CD4-positive, alpha-beta T cell treated with Interleukin-15 for 1 hour (primary cell): ENCODE measurements around the gene PLA2G4B.

Experiments used
- DNase-seq: peaks from one replicate; pipeline ENCODE4 v3.0.0-alpha.2; 2020

The PLA2G4B gene, protein sequence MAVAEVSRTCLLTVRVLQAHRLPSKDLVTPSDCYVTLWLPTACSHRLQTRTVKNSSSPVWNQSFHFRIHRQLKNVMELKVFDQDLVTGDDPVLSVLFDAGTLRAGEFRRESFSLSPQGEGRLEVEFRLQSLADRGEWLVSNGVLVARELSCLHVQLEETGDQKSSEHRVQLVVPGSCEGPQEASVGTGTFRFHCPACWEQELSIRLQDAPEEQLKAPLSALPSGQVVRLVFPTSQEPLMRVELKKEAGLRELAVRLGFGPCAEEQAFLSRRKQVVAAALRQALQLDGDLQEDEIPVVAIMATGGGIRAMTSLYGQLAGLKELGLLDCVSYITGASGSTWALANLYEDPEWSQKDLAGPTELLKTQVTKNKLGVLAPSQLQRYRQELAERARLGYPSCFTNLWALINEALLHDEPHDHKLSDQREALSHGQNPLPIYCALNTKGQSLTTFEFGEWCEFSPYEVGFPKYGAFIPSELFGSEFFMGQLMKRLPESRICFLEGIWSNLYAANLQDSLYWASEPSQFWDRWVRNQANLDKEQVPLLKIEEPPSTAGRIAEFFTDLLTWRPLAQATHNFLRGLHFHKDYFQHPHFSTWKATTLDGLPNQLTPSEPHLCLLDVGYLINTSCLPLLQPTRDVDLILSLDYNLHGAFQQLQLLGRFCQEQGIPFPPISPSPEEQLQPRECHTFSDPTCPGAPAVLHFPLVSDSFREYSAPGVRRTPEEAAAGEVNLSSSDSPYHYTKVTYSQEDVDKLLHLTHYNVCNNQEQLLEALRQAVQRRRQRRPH

DNA sequence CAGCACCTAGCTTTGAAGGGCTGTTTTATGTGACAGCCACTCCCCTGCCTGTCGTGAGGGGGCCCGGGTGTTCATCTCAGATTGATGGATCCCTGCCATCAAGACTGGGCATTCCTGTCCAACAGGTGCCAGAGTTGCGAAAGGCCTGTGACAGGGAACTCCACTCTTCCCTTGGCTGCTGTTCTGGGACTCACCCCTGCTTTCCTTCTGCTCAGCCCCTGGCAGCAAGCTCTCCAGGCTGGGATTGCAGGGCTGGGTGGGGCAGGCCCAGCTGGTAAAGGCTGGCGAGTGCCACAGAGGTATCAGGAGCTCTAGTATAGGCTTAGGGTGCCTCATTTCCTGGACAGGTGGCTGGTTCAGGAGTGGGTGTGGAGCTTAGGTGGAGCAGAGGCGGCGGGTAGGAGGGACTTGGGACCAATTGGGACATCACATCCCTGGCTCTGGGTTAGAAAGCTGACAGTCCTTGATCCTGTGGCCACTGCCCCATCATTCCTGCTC is at the start of gene PLA2G4B:
Gene PLA2G4B, plus strand, starts transcription at position 448 of the 498 bp plus-strand sequence. CDS start 67 bp downstream, outside the sequence.
- no peak for DNase-seq

DNA sequence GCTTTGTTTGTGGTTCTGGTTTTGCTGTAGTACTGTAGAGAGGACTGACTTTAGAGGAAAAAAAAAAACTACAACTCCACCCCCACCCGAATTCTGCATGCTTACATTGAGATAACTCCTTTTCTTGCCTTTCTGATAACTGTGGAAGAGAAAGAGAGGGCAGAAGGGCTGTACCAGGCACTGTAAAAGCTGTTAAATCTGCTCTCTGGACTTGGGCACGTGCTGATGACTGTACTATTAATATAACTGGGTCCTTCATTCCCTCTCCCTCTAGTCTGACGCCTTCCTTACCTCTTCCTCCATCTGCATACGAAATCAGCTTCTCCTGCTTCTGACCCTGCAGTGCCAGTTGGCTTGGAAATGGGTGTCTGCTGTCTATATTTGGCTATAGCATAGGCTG is 49.4 kb upstream of the PLA2G4B start:
- DNase-seq = no peak

DNA sequence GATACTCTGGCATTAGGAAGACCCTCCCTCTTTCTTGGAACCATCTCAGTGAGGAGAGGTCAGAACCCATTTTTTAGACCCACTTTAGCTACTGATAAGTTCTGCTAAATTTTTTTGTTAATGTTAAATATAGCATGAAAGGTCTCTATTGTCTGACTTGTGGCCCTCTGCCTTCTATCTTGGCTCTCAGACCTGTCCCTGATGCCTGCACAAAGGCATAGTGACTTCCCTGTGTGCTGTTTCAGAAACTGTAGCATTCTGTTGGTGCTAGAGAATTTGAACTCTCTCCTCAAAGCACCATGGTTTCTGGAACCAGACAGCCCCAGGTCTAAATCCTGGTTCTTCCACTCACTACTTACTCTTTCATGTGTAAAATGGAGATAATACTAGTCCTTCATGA is 49.0 kb upstream of the PLA2G4B start:
- no peak for DNase-seq

DNA sequence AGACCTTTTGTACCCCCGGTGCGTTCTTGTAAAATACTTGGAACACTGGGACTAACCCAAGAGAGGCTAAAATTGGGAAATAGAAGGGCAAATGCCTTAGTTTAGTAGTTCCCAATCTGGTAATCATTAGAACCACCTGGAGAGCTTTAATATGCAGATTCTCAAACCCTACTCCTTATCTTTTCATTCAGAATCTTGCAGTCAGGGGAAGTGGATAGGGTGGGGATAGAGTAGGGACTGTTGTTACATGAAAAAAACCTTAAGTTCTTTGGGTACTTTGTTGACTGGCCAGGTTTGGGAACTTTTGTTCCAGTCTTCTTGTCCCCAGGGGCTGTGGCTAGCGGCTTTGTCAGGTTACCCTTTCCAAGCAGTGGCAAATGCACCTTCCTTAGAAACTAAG is 48.5 kb upstream of the PLA2G4B start:
- DNase-seq = no peak

DNA sequence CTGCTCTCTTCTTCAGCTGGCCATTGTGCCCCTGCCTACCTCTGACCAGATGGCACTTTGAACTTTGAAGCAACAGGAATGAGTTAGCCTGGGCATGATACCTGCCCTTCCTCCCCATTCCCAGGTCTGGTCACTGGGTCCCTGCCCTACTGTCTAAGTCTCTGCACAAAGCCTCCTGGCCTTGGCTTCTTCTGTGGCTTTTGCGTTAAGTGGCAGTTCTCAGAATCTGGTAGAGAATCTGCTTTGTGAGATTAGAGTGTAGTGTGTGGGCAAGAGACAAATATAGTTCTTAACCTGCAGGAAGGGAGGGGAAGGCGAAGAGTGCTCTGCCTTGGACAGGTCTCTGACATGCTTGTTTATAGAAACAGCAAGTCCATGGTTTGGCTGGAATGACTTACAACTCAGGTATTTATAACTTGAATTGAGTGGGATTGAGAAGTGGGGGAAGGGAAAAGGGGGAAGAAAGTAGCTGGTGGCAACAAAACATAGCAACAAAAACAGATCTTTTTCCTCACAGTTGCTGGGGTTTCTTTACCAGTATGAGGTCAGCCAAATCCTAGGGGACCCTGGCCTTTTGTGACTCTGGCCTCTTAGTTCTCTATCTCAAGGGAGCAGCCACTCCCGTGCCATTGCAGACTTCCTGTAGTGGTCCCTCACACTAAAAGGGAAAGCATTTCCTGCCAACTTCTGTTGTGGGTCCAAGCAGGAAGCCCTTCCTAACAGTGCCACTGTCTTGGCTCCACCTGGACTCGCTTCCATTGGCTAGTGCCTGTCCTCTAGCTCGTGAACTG is 47.7 kb upstream of the PLA2G4B start:
- DNase-seq = no peak

DNA sequence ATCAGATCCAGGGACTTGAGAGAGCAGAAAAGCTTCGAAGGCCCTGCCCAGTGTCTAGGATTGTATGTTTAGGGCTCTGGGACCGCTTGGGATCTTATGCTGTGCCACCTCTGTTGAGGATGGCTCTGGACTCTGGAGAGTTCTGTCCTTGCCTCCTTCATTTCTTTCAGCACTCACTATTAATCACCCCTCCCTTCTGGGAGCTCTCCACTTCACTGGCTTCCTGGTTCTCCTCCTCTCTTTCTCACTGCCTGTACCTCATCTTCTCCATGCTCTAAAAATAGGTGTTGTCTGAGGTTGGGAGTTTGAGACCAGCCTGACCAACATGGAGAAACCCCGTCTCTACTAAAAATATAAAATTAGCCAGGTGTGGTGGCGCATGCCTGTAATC is 47.1 kb upstream of the PLA2G4B start:
- DNase-seq = no peak

DNA sequence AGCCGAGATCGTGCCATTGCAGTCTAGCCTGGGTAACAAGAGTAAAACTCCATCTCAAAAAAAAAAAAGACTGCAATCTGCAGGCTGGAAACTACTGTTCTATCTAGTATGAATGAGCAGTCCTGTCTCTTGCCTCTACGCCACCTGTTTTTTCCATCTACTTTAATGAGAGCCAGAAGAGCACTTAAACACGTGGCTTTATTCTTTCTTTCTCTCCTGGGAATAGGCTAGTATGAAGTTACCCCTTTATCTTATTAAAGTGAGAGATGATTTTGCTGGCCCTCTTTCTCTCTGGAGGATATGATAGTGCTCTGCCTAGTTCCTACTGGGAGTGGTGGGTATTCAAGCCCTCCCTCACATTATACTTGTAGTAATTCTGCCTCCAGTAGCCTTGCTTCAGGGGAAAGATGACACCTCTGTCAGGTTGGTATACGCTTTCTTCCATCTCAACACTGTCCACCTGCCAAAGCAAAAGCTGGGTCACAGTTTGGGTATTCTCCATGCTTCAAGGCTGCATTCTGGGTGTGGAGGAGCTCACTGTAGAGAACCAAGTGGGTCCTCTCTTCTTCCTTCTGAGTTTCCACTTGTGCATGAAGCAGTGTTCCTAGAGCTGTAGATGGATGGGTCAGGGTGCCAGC is 46.5 kb upstream of the PLA2G4B start:
- no peak for DNase-seq

DNA sequence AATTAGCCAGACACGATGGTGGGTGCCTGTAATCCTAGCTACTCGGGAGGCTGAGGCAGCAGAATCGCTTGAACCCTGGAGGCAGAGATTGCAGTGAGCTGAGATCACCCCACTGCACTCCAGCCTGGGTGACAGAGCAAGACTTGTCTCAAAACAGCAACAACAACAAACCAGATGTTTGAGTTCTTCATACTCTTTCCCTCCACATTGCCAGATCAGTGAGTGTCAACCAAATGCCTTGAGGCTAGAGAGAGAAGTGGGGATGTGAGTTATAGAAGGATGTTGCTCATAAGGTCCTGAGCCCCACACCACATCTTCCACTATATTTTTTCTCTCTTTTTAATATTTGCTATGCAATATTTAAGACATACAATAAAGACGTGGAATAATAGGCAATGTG is 44.6 kb upstream of the PLA2G4B start:
- no peak for DNase-seq

DNA sequence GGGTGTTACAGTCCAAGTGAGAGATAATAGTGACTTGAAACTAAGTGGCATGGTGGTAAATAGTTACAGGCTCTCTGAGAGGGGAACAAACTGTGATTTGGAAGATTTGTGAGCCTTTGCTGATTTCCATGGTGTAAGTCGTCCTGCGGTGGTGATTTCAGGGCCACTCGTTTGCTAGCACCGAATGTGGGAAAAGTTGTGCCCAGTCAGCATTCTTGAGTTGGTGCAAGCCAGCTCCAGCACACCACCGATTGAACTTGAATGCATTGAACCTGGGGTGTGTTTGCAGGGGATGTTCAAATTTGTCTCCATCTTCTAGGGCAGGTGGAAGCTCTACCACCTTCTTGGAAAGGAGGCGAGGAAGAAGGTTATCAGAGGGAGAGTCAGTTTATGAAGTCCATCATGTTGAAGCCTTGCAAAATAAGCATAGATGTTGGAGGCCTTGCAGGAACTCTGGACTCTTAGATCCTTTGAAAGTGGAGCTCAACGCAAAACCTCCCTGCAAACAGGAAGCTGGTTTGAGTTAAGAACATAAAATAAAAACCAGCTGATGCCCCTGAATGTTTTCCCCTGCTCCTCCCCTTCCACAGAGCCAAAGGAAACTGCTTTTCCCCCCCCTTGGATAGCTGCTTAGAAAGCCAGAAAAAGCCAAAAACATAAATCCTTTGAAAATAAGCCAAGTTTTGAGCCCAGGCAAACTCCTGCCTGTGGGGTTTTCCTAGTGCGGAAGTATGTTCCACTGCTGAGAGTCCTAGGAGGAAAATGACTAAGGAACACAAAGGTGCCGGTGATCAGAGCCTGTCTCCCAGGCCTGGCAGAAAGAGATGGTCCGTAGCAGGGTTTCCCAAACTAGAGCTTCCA is 42.4 kb upstream of the PLA2G4B start:
- DNase-seq = no peak

DNA sequence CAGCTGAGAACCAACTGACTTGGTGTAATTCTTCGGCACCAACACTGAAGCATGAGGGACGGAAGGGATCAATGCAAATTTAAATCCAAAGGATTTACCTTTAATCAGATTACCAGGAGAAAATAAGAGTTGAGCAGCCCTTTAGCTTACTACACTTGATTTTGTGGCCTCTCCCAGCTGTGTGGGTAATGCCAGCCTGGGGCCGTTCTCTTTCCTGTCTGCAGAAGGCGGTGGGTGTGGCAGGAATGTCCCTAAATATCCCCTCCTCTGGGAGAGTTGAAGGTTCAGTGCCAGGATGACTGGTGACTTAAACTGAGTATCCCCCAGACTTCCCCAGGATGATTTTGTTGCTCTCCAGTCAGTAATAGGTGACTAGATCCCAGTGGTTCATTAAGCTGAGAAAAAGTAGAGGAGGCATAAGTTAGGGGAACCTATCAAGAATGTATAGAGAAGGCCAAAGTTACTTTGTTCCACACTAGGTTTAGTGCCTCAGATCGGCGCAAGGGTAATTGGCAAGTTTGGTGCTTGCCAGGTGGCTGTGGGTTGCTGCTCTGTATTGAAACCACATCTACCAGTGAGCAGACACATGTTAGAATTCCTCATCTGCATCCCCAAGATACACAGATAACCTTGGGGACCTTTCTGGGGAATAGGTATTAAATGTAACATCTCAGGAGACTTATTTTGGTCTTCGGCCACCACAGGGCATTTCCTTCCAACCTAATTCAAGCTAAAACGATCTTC is 41.3 kb upstream of the PLA2G4B start:
- DNase-seq = no peak

DNA sequence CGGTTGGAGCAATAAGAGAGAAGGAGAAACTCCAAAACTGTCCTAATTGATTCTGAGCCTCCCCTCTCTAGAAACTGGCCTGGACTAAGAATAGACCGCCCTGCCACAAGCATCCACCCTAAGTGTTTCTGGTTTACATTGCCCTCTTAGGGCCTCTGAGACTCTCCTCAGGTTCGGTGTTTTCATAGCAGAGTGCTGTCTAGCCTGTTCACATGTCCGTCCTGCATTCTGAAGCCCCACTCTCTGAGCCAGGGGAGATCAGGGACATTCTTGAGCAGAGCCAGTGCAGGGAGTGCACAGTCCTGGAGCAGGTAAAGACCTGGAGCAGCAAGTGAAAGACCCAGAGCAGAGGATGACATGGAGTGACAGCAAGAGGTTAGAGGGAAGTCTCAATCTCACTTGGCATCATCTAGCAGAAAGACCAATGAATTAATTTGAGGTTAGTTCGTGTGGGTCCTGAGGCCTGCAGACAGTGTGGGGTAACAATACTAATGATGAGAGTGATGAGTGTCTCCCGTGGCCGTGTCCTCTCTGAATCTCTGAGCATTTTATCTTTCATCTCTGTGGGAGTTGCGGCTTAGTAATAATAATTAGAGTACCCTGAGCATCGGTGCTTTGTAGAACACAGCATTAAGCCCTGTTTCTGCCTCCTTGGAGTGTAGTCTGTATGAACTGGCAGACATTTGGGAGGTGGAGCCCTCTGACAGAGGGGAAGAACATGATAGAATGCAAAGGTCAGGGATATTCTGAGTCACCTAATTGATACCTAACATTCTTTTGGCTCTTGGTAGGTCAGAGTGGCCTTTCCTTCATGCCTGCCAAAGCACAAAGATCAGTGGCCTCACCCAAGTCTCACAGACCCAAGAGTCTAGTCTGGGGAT is 39.8 kb upstream of the PLA2G4B start:
- no peak for DNase-seq

DNA sequence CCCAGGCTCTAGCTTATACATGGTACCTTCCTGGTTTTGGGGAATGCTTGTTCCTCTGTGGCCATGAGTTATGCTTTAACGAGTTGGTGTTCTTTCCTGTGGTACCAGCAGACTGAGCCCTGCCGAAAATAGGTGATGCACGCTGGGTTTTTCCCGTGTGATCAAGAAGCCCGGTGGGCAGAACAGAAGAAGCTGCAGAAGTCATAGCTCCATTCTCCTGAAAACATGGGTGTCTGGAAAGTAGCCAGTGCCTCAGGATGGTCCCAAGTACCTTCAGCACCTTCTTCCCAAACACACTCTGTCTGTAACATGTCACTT is 39.2 kb upstream of the PLA2G4B start:
- DNase-seq = no peak

DNA sequence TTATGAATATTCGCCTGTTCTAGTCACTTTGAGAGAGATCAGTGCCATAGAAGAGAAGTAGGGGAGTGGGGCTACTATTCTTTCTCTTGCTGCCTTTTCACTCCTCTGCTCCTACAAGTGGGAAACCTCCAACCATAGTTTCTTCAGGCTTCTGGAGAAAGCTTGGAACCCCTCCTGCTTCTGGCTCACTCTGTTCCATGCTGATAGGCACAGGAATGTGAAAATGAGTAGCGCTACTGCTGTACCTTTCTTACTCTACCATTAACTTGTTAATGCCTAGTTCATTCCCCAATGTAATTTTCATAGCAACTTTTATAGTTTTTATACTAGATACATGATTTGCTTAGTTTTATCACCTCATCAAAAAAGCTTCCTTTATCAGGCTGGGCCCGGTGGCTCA is 37.5 kb upstream of the PLA2G4B start:
- DNase-seq = no peak

DNA sequence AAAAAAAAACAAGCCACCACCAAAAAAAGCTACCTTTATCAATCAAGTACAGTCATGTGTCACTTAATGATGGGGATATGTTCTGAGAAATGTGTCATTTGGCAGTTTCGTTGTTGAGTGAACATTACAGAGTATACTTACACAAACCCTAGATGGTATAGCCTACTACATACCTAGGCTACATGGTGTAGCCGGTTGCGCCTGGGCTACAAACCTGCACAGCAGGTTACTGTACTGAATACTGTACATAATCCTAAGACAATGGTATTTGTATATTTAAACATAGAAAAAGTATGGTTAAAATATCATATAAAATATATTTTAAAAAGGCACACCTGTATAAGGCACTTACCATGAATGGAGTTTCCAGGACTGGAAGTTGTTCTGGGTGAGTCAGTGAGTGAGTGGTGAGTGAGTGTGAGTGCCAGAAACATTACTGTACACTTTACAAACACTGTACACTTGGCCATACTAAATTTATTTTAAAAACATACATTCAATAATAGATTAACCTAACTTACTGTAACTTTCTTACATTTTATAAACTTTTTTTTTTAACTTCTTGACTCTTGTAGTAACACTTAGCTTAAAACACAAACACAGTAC is 36.7 kb upstream of the PLA2G4B start:
- DNase-seq = no peak

DNA sequence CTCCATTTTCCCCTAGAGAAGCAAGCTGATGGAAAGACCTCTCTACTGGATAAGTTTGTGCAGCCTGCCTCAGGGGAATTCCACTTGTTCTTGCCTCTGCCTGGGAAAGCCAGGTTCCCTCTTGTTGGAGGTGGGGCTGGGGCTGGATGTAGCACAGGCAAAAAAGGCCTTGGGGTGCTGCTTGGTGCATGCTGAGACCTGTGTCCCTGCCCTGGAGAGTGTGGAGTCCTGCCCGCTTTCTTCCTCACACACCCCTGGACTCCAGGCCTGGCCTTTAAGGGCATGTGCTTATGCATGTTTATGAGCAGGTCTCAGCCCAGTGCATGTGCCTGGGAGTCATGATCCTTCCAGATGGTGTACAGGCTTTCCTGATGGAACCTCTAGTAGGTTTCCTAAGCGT is 34.3 kb upstream of the PLA2G4B start:
- DNase-seq = no peak

DNA sequence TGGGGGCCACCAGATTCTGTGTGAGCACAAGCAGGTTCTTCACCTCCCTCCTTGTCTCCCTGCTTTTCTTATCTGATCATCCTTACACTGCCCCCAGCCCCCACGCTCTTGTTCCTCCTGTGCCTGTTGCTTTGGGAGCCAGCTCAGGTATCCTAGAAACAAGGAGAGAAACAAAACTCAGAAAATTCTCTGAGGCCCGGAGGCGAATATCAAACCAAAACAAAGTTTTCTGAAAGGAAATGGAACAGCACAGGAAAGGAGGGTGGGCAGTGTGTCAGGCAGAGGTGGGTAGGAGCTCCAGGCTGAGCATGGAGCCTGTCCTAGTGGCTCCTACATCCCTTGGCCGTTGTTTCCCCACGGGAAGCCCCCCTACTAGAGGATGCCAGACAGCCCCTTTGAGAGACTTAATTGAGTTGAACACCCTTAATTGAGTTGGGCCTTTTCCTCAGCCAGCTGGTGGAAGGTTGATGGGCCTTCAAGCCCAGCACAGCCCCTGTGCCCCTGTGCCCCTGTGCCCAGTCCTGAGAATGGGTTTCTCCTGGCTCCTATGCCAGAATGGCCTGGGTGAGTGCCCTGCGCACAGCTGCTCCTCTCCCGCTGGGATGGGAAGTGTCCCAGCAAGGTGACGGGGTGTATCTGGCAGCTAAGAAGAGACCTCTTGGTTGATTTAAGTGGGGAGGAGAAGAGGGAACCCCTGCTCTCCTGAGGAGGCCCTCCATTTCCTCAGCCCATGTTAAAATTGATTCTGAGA is 33.6 kb upstream of the PLA2G4B start:
- no peak for DNase-seq

DNA sequence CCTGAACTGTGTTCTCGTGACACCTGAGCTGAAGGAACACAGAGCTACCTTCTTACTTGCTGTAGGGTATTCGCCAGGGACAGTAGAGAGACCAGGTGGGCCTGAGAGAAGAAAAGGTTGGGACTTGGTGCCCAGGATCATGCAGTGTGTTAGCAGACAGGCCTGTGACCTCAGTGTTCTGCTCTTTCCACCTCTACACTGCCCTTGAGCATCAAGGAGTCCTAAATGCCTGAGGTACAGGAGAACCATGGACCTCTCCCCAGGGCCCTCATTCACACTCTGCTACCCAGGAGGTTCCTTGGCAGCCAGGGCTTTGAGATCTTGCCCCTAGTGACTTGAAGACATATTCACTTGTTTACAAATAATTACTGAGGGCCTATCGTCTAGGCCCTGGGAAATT is 32.9 kb upstream of the PLA2G4B start:
- DNase-seq = no peak

DNA sequence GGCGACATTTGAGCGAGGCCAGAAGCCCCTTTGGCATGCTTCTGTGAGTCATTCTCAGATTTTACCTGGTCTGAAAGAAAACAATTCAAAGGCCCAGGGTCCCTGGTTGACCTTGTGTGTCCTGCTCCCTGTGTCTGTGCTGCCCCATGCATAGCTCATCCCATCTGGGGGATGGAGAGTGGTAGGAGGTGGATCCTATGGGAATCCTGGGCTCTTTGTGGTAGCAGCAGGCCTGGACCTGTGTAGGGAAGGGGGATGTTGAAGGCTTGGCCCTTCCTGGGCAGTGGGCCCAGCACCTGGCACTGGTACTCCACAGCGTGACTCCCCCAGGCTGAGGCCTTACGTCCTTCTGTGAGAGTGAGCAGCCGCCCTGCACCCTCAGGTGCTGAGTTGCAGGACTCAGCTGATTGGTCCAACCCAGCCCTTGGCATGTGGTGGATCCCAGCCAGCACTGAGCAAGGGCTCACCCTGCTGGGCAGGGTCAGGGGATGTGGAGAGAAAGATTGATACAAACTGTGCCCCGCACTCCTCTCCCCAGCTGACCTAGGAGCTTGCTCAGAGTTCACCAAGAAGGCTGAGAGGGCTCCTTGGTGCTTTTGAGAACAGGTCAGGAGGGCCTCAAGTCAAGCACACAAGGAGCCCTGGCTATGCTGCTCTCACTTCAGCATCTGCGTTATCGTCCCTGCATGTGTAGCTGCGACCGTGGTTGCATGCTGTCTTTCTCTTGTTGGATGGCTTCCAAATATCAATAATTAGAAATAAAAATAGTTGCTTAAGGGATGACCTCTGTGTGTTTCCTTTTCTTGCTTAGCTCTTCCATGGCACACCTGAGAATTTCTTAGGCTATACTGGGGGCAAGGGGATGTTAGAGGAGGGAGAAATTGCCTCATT is 32.1 kb upstream of the PLA2G4B start:
- DNase-seq = no peak
